Measurements from ENCODE around the gene PEX16.

The PEX16 gene

GRCh38 chr11:45930951-45931570, 13.4 kb upstream of the PEX16 start:
- no peak overlapping the region for H3K27ac ChIP-seq (ENCODE audit: low read length)
- no peak for DNase-seq (ENCODE audit: low read depth, low spot score)
- no peaks in the 10 kb centered on the region for H3K9me3 ChIP-seq (ENCODE audit: control insufficient read depth, insufficient read depth, low read length)
- no peaks in the 10 kb centered on the region for H3K27me3 ChIP-seq (ENCODE audit: control insufficient read depth, insufficient read depth, low read length)
- H3K36me3 ChIP-seq (ENCODE audit: control insufficient read depth, insufficient read depth, low read length), result peaks cover 36% of the 10 kb centered on the region
- H3K4me3 ChIP-seq (ENCODE audit: low read length), result no peak overlapping the region
- no CpG with 5 or more reads among the region's 8 CpGs for WGBS (ENCODE audit: insufficient coverage, insufficient read length)
- no peaks in the 10 kb centered on the region for H3K4me1 ChIP-seq (ENCODE audit: control insufficient read depth, insufficient read depth, low read length)

- Histone ChIP-seq H3K36me3 (ENCODE audit: control insufficient read depth, insufficient read depth, low read length) (peaks cover 38% of the 10 kb centered on the region), H3K4me1 (ENCODE audit: control insufficient read depth, insufficient read depth, low read length) (no peaks in the 10 kb centered on the region), H3K9me3 (ENCODE audit: control insufficient read depth, insufficient read depth, low read length) (no peaks in the 10 kb centered on the region), H3K27me3 (ENCODE audit: control insufficient read depth, insufficient read depth, low read length) (no peaks in the 10 kb centered on the region), H3K4me3 (ENCODE audit: low read length) (no peak overlapping the region), H3K27ac (ENCODE audit: low read length) (no peak overlapping the region)
- no CpG with 5 or more reads among the region's 14 CpGs for WGBS (ENCODE audit: insufficient coverage, insufficient read length)
- DNase-seq (ENCODE audit: low read depth, low spot score), result no peak
Observed at GRCh38 chr11:45930031-45930794, 12.5 kb upstream of the PEX16 start.

DNA sequence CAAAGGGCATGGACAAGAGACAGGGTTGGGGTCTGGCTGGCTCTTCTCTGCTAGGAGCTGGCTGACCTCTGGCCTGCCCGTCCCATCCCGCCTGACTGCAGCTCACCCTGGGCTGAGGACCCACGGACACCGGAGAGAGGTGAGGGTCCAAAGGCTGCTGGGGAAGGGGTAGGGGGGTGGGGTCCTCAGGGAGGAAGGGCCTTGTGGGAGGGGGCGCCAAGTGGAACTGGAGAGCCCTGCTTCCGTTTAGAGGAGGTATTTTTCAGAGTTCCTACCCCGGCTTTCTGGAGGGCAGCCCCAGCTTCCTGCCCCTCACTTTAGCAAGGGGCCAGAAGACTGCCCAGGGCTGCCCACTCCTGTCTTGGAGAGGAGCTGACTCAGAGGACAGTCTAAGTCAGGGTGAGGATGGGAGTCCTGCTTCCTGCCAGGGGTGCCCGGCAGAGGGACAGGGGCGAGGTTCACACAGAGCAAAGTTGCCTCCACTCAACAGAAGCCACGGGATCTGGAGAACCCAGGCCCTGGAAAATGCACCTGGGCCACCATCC, 11.9 kb upstream of the PEX16 start:
- no peaks in the 10 kb centered on the region for H3K4me1 ChIP-seq (ENCODE audit: control insufficient read depth, insufficient read depth, low read length)
- no peak for DNase-seq (ENCODE audit: low read depth, low spot score)

GRCh38 chr11:45928535-45929215, 11.0 kb upstream of the PEX16 start:
- Histone ChIP-seq H3K4me3 (ENCODE audit: low read length) (no peak overlapping the region), H3K27me3 (ENCODE audit: control insufficient read depth, insufficient read depth, low read length) (no peaks in the 10 kb centered on the region), H3K36me3 (ENCODE audit: control insufficient read depth, insufficient read depth, low read length) (peaks cover 30% of the 10 kb centered on the region), H3K4me1 (ENCODE audit: control insufficient read depth, insufficient read depth, low read length) (no peaks in the 10 kb centered on the region), H3K9me3 (ENCODE audit: control insufficient read depth, insufficient read depth, low read length) (no peaks in the 10 kb centered on the region), H3K27ac (ENCODE audit: low read length) (no peak overlapping the region)
- WGBS (ENCODE audit: insufficient coverage, insufficient read length), result no CpG with 5 or more reads among the region's 13 CpGs
- no peak for DNase-seq (ENCODE audit: low read depth, low spot score)

More for the DNA sequence above, 11.9 kb upstream of the PEX16 start:
- H3K27me3 ChIP-seq (ENCODE audit: control insufficient read depth, insufficient read depth, low read length), result no peaks in the 10 kb centered on the region
- no peak overlapping the region for H3K27ac ChIP-seq (ENCODE audit: low read length)
- no peak overlapping the region for H3K4me3 ChIP-seq (ENCODE audit: low read length)
- H3K9me3 ChIP-seq (ENCODE audit: control insufficient read depth, insufficient read depth, low read length), result no peaks in the 10 kb centered on the region
- peaks cover 34% of the 10 kb centered on the region for H3K36me3 ChIP-seq (ENCODE audit: control insufficient read depth, insufficient read depth, low read length)
- no CpG with 5 or more reads among the region's 10 CpGs for WGBS (ENCODE audit: insufficient coverage, insufficient read length)

- no peaks in the 10 kb centered on the region for H3K9me3 ChIP-seq (ENCODE audit: control insufficient read depth, insufficient read depth, low read length)
- peaks cover 30% of the 10 kb centered on the region for H3K36me3 ChIP-seq (ENCODE audit: control insufficient read depth, insufficient read depth, low read length)
- WGBS (ENCODE audit: insufficient coverage, insufficient read length), result no CpG with 5 or more reads among the region's 27 CpGs
- no peak for DNase-seq (ENCODE audit: low read depth, low spot score)
- no peak overlapping the region for H3K27ac ChIP-seq (ENCODE audit: low read length)
- 0 out of 2 replicates have a peak, but pooled peaks cover 2% of the 10 kb centered on the region for H3K4me1 ChIP-seq (ENCODE audit: control insufficient read depth, insufficient read depth, low read length)
- H3K27me3 ChIP-seq (ENCODE audit: control insufficient read depth, insufficient read depth, low read length), result no peaks in the 10 kb centered on the region
- no peak overlapping the region for H3K4me3 ChIP-seq (ENCODE audit: low read length)
Observed at GRCh38 chr11:45927684-45928413, 10.2 kb upstream of the PEX16 start.

DNA sequence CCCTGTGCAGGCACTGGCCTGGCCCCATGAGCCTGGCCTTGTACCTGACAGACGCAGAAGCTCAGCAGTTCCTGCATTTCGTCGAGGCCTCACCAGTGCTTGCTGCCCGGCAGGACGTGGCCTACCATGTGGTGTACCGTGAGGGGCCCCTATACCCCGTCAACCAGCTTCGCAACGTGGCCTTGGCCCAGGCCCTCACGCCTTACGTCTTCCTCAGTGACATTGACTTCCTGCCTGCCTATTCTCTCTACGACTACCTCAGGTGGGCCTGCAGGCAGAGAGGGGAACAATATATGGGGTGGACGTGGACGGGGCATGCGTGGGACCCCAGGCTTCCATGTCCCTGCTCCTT, 9.6 kb upstream of the PEX16 start:
- no peaks in the 10 kb centered on the region for H3K27me3 ChIP-seq (ENCODE audit: control insufficient read depth, insufficient read depth, low read length)
- H3K36me3 ChIP-seq (ENCODE audit: control insufficient read depth, insufficient read depth, low read length), result peaks cover 30% of the 10 kb centered on the region
- no peaks in the 10 kb centered on the region for H3K9me3 ChIP-seq (ENCODE audit: control insufficient read depth, insufficient read depth, low read length)
- WGBS (ENCODE audit: insufficient coverage, insufficient read length), result no CpG with 5 or more reads among the region's 15 CpGs
- DNase-seq (ENCODE audit: low read depth, low spot score), result no peak
- 0 out of 2 replicates have a peak, but pooled peaks cover 2% of the 10 kb centered on the region for H3K4me1 ChIP-seq (ENCODE audit: control insufficient read depth, insufficient read depth, low read length)
- no peak overlapping the region for H3K4me3 ChIP-seq (ENCODE audit: low read length)
- no peak overlapping the region for H3K27ac ChIP-seq (ENCODE audit: low read length)

DNA sequence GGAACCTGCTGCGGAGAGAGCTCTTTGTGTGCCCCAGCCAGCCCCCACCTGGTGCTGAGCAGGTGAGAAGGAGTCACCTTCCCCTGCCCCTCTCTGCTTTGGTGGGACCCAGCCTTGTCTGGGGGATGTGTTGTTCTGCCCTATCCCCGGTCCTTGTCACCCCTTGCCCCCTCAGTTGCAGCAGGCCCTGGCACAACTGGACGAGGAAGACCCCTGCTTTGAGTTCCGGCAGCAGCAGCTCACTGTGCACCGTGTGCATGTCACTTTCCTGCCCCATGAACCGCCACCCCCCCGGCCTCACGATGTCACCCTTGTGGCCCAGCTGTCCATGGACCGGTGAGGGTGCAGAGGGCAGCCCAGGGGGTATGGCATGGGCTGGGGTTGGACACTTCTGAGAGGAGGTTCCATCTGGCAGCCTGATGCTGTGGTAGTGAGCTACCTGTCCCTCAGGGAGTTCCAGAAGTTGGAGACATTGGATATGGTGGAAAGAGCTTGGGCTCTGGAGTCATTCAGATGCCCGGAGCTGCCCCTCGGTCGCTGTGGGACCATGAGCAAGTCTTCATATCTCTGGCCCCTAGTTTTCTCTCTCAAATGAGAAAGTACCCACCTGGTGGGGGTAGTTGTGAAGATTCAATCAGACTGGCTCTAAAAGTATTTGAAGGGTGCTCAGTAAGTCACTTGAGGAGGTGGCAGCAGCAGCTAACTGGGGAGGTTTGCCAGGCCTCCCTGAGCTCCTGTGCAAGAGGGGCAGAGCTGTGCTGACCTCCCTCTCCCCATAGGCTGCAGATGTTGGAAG, 9.1 kb upstream of the PEX16 start:
- 0 out of 2 replicates have a peak, but pooled peaks cover 2% of the 10 kb centered on the region for H3K4me1 ChIP-seq (ENCODE audit: control insufficient read depth, insufficient read depth, low read length)
- H3K4me3 ChIP-seq (ENCODE audit: low read length), result no peak overlapping the region
- H3K36me3 ChIP-seq (ENCODE audit: control insufficient read depth, insufficient read depth, low read length), result peaks cover 27% of the 10 kb centered on the region
- DNase-seq (ENCODE audit: low read depth, low spot score), result no peak
- H3K27me3 ChIP-seq (ENCODE audit: control insufficient read depth, insufficient read depth, low read length), result no peaks in the 10 kb centered on the region
- no CpG with 5 or more reads among the region's 12 CpGs for WGBS (ENCODE audit: insufficient coverage, insufficient read length)
- no peaks in the 10 kb centered on the region for H3K9me3 ChIP-seq (ENCODE audit: control insufficient read depth, insufficient read depth, low read length)
- no peak overlapping the region for H3K27ac ChIP-seq (ENCODE audit: low read length)

GRCh38 chr11:45926001-45926401, 8.3 kb upstream of the PEX16 start:
- no peaks in the 10 kb centered on the region for H3K27me3 ChIP-seq (ENCODE audit: control insufficient read depth, insufficient read depth, low read length)
- no peaks in the 10 kb centered on the region for H3K9me3 ChIP-seq (ENCODE audit: control insufficient read depth, insufficient read depth, low read length)
- H3K27ac ChIP-seq (ENCODE audit: low read length), result no peak overlapping the region
- H3K4me1 ChIP-seq (ENCODE audit: control insufficient read depth, insufficient read depth, low read length), result peaks cover 5% of the 10 kb centered on the region; the same call in 1 of the 2 replicates
- DNase-seq (ENCODE audit: low read depth, low spot score), result no peak
- peaks cover 27% of the 10 kb centered on the region for H3K36me3 ChIP-seq (ENCODE audit: control insufficient read depth, insufficient read depth, low read length)
- no peak overlapping the region for H3K4me3 ChIP-seq (ENCODE audit: low read length)
- WGBS (ENCODE audit: insufficient coverage, insufficient read length), result no CpG with 5 or more reads among the region's 12 CpGs

- no peak overlapping the region for H3K4me3 ChIP-seq (ENCODE audit: low read length)
- H3K9me3 ChIP-seq (ENCODE audit: control insufficient read depth, insufficient read depth, low read length), result no peaks in the 10 kb centered on the region
- H3K36me3 ChIP-seq (ENCODE audit: control insufficient read depth, insufficient read depth, low read length), result peaks cover 27% of the 10 kb centered on the region
- no peak for DNase-seq (ENCODE audit: low read depth, low spot score)
- no peaks in the 10 kb centered on the region for H3K27me3 ChIP-seq (ENCODE audit: control insufficient read depth, insufficient read depth, low read length)
- peaks cover 9% of the 10 kb centered on the region for H3K4me1 ChIP-seq (ENCODE audit: control insufficient read depth, insufficient read depth, low read length)
- H3K27ac ChIP-seq (ENCODE audit: low read length), result no peak overlapping the region
- WGBS (ENCODE audit: insufficient coverage, insufficient read length), result no CpG with 5 or more reads among the region's 3 CpGs
Observed at GRCh38 chr11:45925550-45925949, 7.9 kb upstream of the PEX16 start.

Data from iPS DF 6.9 (cell line).